HG02642 (cell line): ENCODE data around the gene PFAS.
"Not testable (repeated sequence)": the region's sequence is repeated elsewhere in the genome, so short reads cannot be mapped to it uniquely, and the experiment has no call there.

ENCODE experiments used
- ATAC-seq: cut with Tn5 transposase; IDR thresholded peaks from one replicate; pipeline ENCODE4 v1.9.1; 2021; ENCODE audit warnings: mild to moderate bottlenecking; ENCODE audit not compliant: unreplicated experiment, poor library complexity

PFAS gene

GRCh38 chr17:8226536-8227237, 22.4 kb upstream of the PFAS start:
- ATAC-seq, result no peak

GRCh38 chr17:8227238-8227581, 21.9 kb upstream of the PFAS start:
- no peak for ATAC-seq

DNA sequence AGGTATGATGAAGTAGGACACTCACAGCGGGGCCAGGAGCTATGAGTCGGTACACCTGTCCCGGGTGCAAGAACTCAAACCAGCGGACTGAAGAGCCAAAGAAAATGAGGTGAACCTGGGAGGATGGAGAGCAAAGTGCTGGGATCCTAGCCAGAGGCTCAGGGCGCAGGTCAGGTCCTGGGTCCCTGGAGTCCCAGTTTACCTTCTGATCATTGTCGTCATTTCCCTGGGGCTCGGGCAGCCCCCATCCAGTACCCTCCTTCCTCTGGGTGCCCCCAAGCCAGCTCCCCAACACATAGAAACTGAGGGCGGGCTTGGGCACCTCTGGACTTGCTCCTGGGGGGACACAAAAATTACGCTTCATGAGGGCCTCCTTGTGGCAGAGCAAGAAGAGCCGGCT, 17.4 kb upstream of the PFAS start:
- no peak for ATAC-seq

- ATAC-seq, result no peak
These were observed 14.5 kb upstream of the PFAS start for GRCh38 chr17:8234361-8235270.

GRCh38 chr17:8235676-8236075, 13.4 kb upstream of the PFAS start:
- no peak for ATAC-seq

DNA sequence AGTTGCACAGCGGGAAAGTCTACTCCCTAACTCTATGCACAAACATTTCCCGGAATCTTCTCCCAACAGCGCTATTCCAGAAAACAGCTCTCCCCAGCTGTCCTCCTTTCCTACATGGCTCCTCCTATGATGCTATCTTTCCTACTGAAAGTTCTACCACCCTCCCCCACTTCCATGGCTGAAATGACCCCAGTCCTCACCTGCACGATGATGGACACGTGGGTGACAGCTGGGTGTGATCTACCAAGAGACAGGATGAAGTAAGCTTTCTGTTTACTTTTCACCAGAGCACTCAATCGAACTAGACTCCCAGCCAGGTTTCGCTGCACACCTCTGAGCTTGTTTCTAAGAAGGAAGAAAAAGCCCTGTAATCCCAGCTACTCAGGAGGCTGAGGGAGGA, 11.9 kb upstream of the PFAS start:
- ATAC-seq, result no peak

- ATAC-seq, result no peak
These were observed 11.2 kb upstream of the PFAS start for GRCh38 chr17:8237886-8238285.

DNA sequence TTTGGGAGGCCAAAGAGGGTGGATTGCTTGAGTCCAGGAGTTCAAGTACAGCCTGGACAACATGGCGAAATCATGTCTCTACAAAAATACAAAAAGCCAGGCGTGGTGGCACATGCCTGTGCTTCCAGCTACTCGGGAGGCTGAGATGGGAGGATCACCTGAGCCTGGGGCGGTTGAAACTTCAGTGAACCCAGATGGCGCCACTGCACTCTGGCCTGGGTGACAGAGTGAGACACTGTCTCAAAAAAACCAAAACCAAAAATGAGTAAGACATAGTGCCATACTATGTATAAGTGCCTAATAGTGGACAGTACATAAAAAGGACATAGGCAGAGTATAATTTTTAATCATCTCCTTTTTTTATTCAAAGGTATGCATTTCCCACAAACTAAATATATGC, 5.3 kb upstream of the PFAS start:
- ATAC-seq, result no peak

GRCh38 chr17:8244768-8245167, 4.3 kb upstream of the PFAS start:
- no peak for ATAC-seq

DNA sequence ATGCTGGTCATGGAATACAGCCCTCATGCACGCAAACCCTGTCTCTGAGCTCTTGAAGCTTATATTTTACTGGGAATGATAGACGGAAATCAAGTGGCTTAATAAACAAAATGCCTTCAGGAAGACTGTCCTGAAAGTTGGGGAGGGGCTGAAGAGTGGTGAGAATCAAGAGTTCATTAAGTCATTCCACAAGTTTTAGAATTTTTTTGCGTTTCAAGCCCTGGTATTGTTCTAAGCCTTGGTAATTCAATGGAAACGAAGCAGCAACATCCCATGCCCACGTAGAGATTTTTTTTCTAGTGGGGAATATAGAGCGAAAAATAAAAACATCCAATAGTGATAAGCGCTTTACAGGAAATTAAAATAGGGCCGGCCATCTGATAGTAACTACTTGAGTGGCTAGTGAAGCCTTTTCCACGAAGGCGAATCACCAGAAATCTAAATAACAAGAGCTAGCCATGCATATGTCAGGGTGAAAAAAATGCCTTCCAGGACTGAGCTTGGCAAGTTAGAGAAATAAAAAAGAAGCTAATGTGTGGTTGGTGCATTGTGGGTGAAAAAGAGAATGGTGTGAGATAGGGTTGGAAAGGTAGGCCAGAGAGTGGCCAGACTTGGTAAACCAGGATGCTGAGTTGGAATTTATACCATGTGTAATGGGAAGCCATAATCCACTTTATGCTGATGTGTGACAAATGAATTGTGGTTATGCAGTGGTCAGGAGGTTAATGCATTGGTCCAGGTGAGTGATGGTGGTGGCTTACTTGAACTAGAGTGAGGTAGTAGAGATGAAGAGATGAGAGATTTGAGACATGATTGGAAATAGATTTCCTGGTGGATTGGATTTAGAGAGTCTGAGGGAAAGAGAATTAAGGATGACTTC, 772 bp downstream of the PFAS start:
- ATAC-seq, result no peak

- not testable (repeated sequence) for ATAC-seq
These were observed 2.3 kb downstream of the PFAS start for GRCh38 chr17:8251411-8251810.

DNA sequence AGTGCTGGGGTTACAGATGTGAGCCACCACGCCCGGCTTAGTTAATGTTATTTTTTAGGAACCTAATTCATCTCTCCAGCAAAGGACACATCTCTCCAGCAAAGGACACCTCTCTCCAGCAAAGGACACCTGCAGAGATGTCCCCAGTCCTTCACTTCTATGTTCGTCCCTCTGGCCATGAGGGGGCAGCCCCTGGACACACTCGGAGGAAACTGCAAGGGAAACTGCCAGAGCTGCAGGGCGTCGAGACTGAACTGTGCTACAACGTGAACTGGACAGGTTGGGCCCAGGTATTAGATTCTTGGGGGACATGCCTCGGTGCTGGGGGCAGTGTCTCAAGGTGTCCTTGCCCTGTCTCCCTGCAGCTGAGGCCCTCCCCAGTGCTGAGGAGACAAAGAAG, 4.7 kb downstream of the PFAS start:
- ATAC-seq, result no peak

- ATAC-seq, result no peak
These were observed 5.8 kb downstream of the PFAS start for GRCh38 chr17:8254881-8255280.

- ATAC-seq, result no peak
These were observed 6.4 kb downstream of the PFAS start for GRCh38 chr17:8255499-8255898.

GRCh38 chr17:8256291-8256690, 7.2 kb downstream of the PFAS start:
- no peak for ATAC-seq

GRCh38 chr17:8256691-8257090, 7.6 kb downstream of the PFAS start:
- no peak for ATAC-seq

DNA sequence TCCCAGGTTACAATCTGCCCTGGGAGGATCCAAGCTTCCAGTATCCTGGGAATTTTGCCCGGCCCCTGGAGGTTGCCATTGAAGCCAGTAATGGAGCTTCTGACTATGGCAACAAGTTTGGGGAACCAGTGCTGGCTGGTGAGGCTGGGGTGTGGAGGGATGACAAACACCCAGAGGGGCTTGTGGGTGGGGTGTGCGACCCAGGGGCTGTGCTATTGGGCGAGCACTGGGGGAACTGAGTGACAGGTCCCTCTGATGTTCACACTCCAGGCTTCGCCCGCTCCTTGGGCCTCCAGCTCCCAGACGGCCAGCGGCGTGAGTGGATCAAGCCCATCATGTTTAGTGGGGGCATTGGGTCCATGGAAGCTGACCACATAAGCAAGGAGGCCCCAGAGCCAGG, 8.7 kb downstream of the PFAS start:
- no peak for ATAC-seq

- no peak for ATAC-seq
These were observed 15.2 kb downstream of the PFAS start for GRCh38 chr17:8264320-8264719.

- no peak for ATAC-seq
These were observed 15.9 kb downstream of the PFAS start for GRCh38 chr17:8264836-8265542.
